Mesodermal cell (in vitro differentiated cells): ENCODE data around the gene PDX1.
"Not testable (repeated sequence)": the region's sequence is repeated elsewhere in the genome, so short reads cannot be mapped to it uniquely, and the experiment has no call there.

Source experiments
- H3K27ac ChIP-seq: 2 replicates; pipeline ENCODE4 v1.7.0; 2013; ENCODE audit warnings: mild to moderate bottlenecking, low read depth, low read length, moderate library complexity; ENCODE audit not compliant: severe bottlenecking
- H3K36me3 ChIP-seq: 2 replicates; pipeline ENCODE4 v1.7.1; 2013; ENCODE audit warnings: mild to moderate bottlenecking, low read length, moderate library complexity; ENCODE audit not compliant: control insufficient read depth, insufficient read depth
- H3K4me1 ChIP-seq: one replicate; pipeline ENCODE4 v1.7.1; 2013; ENCODE audit warnings: mild to moderate bottlenecking, low read length; ENCODE audit not compliant: insufficient read depth, control insufficient read depth, poor library complexity, severe bottlenecking
- H3K4me3 ChIP-seq: 2 replicates; pipeline ENCODE4 v1.7.0; 2013; ENCODE audit warnings: low read length, control low read depth, mild to moderate bottlenecking; ENCODE audit not compliant: insufficient read depth, poor library complexity, severe bottlenecking; ENCODE audit errors: extremely low read depth
- H3K9me3 ChIP-seq: 2 replicates; pipeline ENCODE4 v1.7.1; 2013; ENCODE audit warnings: mild to moderate bottlenecking, low read length, moderate library complexity; ENCODE audit not compliant: control insufficient read depth
- WGBS, 2 experiments: methylation state at CpG; one replicate each; pipeline ENCODE4 v1.1.5; 2013; ENCODE audit warnings: missing lambda C conversion rate in 2 of 2; ENCODE audit not compliant: insufficient coverage in 2 of 2; 5-methylcytosine and 5-hydroxymethylcytosine counted together

PDX1 gene

DNA sequence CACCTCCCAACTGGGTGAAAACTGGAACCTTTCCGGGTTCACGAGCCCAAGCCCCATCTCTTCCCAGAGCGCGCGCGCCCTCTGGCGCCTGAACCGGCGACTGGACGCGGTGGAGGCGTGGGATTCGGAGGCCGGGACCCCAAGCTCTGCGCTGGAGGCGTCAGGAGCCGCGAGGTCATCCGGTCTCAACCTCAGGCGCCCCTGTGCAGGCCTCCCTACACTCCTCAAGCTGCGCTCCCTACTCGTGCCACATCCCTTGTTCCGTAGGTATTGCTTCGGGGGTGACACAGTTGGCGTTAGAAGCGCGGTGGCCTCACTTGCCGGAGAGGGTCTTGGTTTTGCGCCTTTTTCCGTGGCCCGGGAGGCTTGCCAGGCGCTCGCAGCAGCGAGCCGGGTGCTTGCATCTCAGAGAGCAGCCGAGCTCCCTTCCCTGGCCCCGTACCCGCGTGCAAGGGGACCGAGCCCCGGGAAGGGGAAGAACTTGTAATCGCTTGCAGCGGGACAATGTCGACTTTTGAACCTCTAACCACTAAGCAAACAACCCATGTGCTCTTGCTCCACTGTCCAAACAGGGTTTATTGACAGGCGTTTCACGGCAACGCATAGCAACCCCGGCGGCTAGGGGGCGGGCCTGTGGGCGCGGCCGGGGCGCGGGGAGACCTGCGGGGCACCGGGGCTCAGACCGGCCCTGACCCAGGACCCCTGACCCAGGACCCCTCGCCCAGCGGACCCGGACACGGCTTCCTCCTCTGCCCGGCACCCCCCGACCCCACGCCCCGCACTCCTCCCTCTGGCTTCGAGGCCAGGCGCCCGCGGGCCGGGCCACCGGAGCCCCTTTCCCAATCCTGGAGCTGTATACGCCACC is 40.8 kb downstream of the PDX1 start:
- no peak overlapping the region for H3K27ac ChIP-seq
- no peaks in the 10 kb centered on the region for H3K36me3 ChIP-seq
- peak overlapping the region; percentile 24 for H3K4me3 ChIP-seq
- peaks cover 17% of the 10 kb centered on the region for H3K4me1 ChIP-seq
- H3K9me3 ChIP-seq, result no peaks in the 10 kb centered on the region
- WGBS, 2 experiments, result 2 to 3% methylated on average over 55 to 66 of the region's 73 CpGs

DNA sequence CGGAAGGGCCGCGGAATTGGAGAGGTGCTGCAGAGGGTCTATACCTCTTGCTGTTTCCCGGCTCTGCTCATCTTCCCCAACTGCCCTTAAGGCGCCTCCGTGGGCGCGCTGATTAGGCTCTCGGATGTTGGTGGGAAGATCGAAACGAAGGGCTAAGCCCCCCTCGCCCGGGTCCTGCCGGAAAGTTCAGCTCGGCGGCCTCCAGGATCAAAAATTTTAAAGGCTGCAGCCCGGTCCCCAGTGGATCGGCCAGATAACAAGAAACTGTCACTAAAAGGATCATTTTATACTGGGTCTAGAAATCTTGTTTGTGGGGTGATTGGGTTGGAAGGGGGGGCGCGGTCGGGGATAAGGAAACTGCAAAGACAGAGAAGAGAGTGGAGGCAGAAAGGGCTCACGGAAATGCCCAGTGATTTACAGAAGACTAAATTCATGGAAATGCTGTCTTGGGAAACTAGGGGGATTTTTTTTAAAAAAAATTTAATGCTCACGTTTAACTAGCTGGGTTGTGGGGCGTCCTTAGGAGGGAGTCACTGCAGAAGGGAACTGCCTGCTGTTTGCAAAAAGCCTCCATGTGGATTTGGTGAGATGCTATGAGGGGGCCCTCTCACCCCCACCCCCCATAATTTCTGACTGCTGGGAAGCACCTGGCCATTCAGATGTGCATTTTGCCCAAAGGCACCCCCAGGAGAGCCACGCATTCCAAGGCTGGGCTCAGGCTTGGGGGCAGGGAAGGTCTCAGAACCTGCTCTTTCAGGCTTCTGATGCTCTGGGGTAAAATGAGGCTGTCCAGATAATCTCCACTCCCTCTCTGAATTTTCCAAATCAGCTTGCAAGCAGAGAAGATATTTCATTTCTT is 41.7 kb downstream of the PDX1 start:
- H3K36me3 ChIP-seq, result no peaks in the 10 kb centered on the region
- H3K27ac ChIP-seq, result no peak overlapping the region
- WGBS, 2 experiments, result 2 to 7% methylated on average over 16 to 19 of the region's 25 CpGs
- H3K4me3 ChIP-seq, result peak overlapping the region; percentile 24
- H3K9me3 ChIP-seq, result no peaks in the 10 kb centered on the region
- peaks cover 22% of the 10 kb centered on the region for H3K4me1 ChIP-seq

DNA sequence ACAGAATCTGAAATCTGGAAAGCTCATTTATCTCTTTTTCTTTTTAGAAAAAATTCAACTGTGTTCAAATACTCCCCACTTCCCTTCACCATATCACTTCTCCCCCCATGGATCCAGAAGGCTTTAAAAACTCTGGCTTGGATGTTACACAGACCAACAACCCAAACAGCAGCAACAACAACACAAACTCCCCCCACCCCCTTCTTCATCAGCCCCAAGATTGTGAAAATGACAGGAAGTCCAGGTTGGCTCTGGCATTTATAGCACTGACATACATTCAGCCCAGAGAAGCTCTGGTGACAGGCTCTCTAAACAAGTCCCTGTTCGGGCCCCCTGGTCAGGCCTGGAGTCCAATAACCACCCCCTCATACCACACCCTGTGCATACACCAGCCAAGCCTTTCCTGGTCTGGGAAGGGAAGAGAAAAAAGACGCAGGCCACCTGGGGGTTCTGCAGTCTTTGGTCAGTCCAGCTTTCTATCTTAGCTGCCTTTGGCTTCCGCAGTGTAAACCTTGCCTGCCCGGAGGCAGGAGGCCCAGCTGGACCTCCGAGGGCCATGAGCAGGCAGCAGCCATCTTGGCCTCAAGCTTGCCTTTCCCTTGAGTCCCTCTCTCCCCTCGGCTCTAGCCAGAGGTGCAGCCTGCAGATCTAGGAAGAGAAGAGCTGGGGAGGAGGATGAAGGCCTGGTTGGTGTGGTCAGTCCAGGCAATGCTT is 42.5 kb downstream of the PDX1 start:
- Histone ChIP-seq H3K9me3 (no peaks in the 10 kb centered on the region), H3K27ac (peak overlapping the region; percentile 66), H3K4me3 (no peak overlapping the region), H3K4me1 (peaks cover 20% of the 10 kb centered on the region), H3K36me3 (no peaks in the 10 kb centered on the region)
- 9 to 17% methylated on average over 3 to 4 of the region's 6 CpGs for WGBS, 2 experiments

DNA sequence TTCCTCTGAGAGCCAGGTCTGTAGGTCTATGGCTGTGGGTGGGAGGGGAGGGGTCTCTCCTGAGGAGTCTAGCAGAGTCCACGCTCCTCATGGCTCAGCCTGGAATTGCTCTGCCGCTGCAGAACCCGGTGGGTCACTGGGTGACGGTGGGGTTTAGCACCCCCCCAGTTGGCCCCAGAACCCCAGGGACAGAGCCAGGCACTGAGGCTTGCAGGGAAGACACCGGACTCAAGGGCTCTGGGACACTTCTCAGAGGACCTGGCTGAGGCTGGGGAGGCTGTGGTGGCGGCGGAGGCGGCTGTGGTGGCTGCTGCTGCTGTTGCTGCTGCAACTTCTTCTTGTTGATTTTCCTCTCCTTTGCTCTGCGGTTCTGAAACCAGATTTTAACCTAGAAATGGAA is 43.2 kb downstream of the PDX1 start:
- Histone ChIP-seq H3K4me1 (peaks cover 20% of the 10 kb centered on the region), H3K9me3 (no peaks in the 10 kb centered on the region), H3K36me3 (no peaks in the 10 kb centered on the region), H3K4me3 (no peak overlapping the region), H3K27ac (no peak overlapping the region)
- WGBS, 2 experiments, result 59 to 61% methylated on average over 7 of the region's 9 CpGs

DNA sequence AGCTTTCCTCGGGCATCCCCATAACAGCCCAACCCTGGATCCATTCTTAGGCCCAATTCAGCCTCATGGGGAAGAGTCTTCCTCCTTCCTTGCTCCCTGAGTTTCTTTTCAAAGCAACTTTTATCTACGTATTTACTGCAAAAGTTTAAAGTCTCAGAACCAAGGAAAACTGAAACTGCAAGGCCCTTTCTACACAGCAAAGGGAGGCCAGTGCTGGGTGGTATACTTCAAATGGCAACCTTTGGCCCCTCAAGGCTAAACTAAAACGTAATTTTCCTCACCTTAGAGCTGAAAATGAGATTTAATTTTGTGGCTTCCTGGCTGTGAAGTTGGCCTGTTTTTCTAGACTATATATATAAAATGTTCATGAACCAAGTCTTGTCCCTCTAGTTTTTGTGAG is 43.7 kb downstream of the PDX1 start:
- 76% methylated on average over 2 of the region's 3 CpGs; no CpG with 5 or more reads in 1 of the 2 experiments for WGBS, 2 experiments
- Histone ChIP-seq H3K9me3 (no peaks in the 10 kb centered on the region), H3K27ac (no peak overlapping the region), H3K4me3 (no peak overlapping the region), H3K4me1 (peaks cover 24% of the 10 kb centered on the region), H3K36me3 (no peaks in the 10 kb centered on the region)

DNA sequence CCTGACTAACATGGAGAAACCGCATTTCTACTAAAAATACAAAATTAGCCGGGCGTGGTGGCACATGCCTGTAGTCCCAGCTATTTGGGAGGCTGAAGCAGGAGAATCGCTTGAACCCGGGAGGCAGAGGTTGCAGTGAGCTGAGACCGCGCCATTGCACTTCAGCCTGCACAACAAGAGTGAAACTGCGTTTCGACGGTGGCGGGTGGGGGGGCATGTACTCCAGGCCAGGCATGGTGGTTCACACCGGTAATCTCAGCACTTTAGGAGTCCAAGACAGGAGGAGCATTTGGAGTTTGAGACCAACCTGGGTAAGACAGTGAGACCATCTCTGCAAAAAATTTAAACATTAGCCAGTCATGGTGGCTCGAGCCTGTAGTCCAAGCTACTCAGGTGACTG is 44.4 kb downstream of the PDX1 start:
- H3K27ac ChIP-seq, result not testable (repeated sequence)

DNA sequence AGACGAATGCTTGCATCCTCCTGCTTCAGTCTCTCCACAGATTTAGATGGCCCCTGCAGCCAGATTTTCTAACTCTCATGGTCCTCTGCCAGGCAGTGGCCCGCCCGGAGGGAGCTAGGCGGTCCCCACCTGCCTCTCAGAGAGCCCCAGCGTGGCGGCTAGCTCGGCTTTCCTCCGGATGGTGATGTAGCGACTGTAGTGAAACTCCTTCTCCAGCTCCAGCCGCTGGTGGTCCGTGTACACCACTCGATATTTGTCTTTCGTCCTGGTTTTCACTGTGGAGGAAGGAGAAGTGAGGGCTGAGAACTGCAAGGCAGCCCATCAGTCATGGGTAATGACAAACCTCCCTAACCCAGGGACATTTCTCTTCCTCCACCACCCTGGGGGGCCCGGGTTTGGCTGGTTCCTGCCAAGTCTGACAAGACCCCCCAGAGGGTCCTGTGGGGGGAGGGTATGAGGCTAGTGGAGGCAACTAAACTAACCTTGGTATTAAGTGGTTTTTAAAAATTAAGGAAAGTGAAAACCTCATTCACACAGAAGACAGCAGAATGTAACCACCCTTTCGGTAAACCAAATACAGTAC is 45.0 kb downstream of the PDX1 start:
- Histone ChIP-seq H3K36me3 (no peaks in the 10 kb centered on the region), H3K4me3 (peak overlapping the region; percentile 38), H3K4me1 (peaks cover 24% of the 10 kb centered on the region), H3K9me3 (no peaks in the 10 kb centered on the region), H3K27ac (no peak overlapping the region)
- WGBS, 2 experiments, result 37 to 42% methylated on average over 5 to 9 of the region's 15 CpGs

More for the DNA sequence above, 44.4 kb downstream of the PDX1 start:
- peaks cover 24% of the 10 kb centered on the region for H3K4me1 ChIP-seq
- WGBS, 2 experiments, result 52 to 68% methylated on average over 12 to 13 of the region's 13 CpGs
- not testable (repeated sequence) for H3K9me3 ChIP-seq, H3K4me3 ChIP-seq, H3K36me3 ChIP-seq

DNA sequence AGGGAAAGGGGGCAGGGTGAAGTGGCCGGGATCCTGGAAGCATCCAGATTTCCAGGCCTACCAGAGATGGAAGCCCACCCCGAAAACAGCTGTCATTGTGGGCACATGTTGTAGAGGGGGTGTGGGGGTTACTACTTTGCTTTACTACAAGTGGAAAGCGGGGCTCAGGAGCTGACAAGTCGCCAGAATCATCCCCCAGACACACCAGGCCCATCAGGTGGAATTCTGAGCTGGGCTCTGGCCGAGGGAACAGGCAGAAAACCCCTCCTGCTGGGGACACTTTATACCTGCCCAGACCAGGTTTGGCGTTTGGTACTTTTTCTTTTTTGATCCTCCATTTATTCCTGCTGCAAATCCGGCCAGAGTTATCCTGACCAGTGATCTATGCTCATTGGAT is 45.5 kb downstream of the PDX1 start:
- peaks cover 23% of the 10 kb centered on the region for H3K4me1 ChIP-seq
- 13 to 21% methylated on average over 5 to 6 of the region's 7 CpGs for WGBS, 2 experiments
- no peaks in the 10 kb centered on the region for H3K9me3 ChIP-seq
- H3K27ac ChIP-seq, result no peak overlapping the region
- H3K36me3 ChIP-seq, result no peaks in the 10 kb centered on the region
- H3K4me3 ChIP-seq, result peak overlapping the region; percentile 38

DNA sequence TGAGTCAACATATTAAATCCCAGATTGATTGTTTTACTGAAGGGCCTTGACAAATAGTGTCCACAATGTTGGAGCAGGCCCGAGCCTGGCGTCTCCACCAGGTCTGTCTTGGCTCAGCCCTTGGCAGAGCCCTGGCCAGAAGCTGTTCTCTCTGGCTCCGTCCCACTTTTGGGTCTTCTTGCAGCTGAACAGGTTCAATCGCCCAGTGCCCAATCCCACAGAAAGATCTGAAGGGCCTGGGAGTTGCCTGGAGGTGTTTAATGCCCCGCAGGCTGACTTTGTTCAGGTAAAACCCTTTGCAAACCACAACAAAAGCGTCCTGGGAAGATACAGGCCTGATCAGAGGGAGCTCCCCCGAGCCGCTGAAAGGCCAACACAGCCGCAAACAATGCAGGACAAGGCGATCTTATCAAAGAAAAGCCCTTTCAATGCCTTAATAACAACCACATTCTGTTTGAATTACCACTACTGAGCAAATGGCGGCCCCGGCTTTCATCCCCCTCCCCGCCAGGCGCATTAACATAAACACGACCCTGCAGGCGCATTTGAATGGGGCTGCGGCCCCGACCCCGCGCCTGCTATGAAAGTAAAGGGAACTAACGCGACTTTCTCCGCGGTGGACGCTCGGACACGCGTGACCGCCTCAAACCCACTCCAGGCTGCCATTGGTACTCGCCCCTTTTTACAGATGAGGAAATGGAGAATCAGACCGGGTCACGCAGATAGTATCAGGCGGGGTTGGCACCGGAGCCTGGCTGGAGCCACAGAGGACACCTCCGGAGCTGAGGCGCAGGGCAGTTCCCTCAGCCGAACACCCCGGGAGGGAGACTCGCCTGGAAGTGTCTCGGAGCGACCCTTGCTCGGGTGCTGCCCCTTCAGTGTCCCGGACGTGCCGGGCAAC is 46.2 kb downstream of the PDX1 start:
- Histone ChIP-seq H3K4me1 (peaks cover 19% of the 10 kb centered on the region), H3K27ac (no peak overlapping the region), H3K9me3 (no peaks in the 10 kb centered on the region), H3K4me3 (peak overlapping the region; percentile 38), H3K36me3 (no peaks in the 10 kb centered on the region)
- WGBS, 2 experiments, result 2% methylated on average over 34 to 41 of the region's 45 CpGs
